H1 (cell line): ENCODE measurements around the gene C5. TPM values are rescaled to one million over a fixed set of nuclear protein-coding genes. Genes with fewer than 3 reads are reported as not detected.

ENCODE experiments used
- CTCF ChIA-PET: fragments of 300-600 bp; sonication (Branson Sonifier 250); formaldehyde crosslinking; loops from one replicate; lab custom pipeline; 2021; ENCODE audit not compliant: partially characterized antibody; lab: Charles Lee
- POLR2A ChIA-PET: fragments of 300-600 bp; sonication (Branson Sonifier 250); formaldehyde crosslinking; loops from one replicate; lab custom pipeline; 2021; ENCODE audit warnings: inconsistent platforms; ENCODE audit not compliant: partially characterized antibody; lab: Charles Lee
- DNase-seq, 2 experiments: peaks; one replicate each; pipeline versions ENCODE4 v3.0.0 to v3.0.0-alpha.2; 2010 to 2022; ENCODE audit warnings: low spot score in 2 of 2, low read depth in 1 of 2, mixed read lengths in 1 of 2
- FAIRE-seq: peaks from 2 replicates; lab custom pipeline; 2011; peaks lifted over from hg19 to GRCh38; lab: Jason Lieb, UNC
- H2AFZ ChIP-seq: 2 replicates; pipeline ENCODE4 v1.8.1; 2012; ENCODE audit warnings: low read length, inconsistent platforms
- H2AK5ac ChIP-seq: 2 replicates; pipeline ENCODE4 v1.6.1; 2013; ENCODE audit warnings: low read depth, low read length
- H2BK120ac ChIP-seq: replicated peaks from 2 replicates; pipeline ENCODE3; 2013; ENCODE audit warnings: low read depth, low read length, inconsistent platforms
- H2BK12ac ChIP-seq: 2 replicates; pipeline ENCODE4 v1.6.1; 2013; ENCODE audit warnings: low read depth, low read length
- H2BK15ac ChIP-seq: 2 replicates; pipeline ENCODE4 v1.6.1; 2013; ENCODE audit warnings: low read length
- H2BK20ac ChIP-seq: 2 replicates; pipeline ENCODE4 v1.6.1; 2013; ENCODE audit warnings: low read length
- H2BK5ac ChIP-seq: 2 replicates; pipeline ENCODE4 v1.6.1; 2013; ENCODE audit warnings: low read depth, low read length
- H3K14ac ChIP-seq: 2 replicates; pipeline ENCODE4 v1.6.1; 2013; ENCODE audit warnings: inconsistent platforms; ENCODE audit not compliant: insufficient read length
- H3K18ac ChIP-seq: 2 replicates; pipeline ENCODE4 v1.6.1; 2013; ENCODE audit warnings: low read length; ENCODE audit errors: extremely low read depth
- H3K23ac ChIP-seq: 2 replicates; pipeline ENCODE4 v1.6.1; 2013; ENCODE audit warnings: inconsistent platforms; ENCODE audit not compliant: insufficient read length
- H3K23me2 ChIP-seq: 2 replicates; pipeline ENCODE4 v1.6.1; 2013; ENCODE audit warnings: low read depth, low read length
- H3K27ac ChIP-seq: 2 replicates; pipeline ENCODE4 v1.6.1; 2011; ENCODE audit warnings: low read depth, low read length, inconsistent platforms
- H3K27me3 ChIP-seq, 4 experiments: replicated peaks in 1 of 4; 1 replicate in 1 of 4; 2 replicates in 3 of 4; pipeline versions ENCODE4 v1.6.1 to v1.8.1; 2011 to 2013; ENCODE audit warnings: low read length in 3 of 4, mild to moderate bottlenecking in 3 of 4, inconsistent platforms in 2 of 4, mixed read lengths in 2 of 4, moderate library complexity in 1 of 4; ENCODE audit not compliant: control insufficient read depth in 3 of 4, insufficient read depth in 3 of 4; ENCODE audit errors: extremely low read depth in 1 of 4
- H3K36me3 ChIP-seq, 4 experiments: 2 replicates each; pipeline versions ENCODE4 v1.6.1 to v1.8.1; 2011 to 2013; ENCODE audit warnings: mild to moderate bottlenecking in 4 of 4, low read length in 3 of 4, moderate library complexity in 2 of 4, control low read depth in 1 of 4, inconsistent platforms in 1 of 4; ENCODE audit not compliant: insufficient read depth in 4 of 4, control insufficient read depth in 2 of 4
- H3K4ac ChIP-seq: replicated peaks from 2 replicates; pipeline ENCODE3; 2013; ENCODE audit warnings: low read length, low read depth, mixed read lengths, inconsistent platforms; ENCODE audit not compliant: insufficient read length
- H3K4me1 ChIP-seq, 4 experiments: replicated peaks in 1 of 4; 1 replicate in 1 of 4; 2 replicates in 3 of 4; pipeline versions ENCODE4 v1.6.1 to v1.8.1; 2011 to 2013; ENCODE audit warnings: low read length in 3 of 4, inconsistent platforms in 2 of 4, mixed read lengths in 1 of 4; ENCODE audit not compliant: insufficient read depth in 4 of 4, control insufficient read depth in 3 of 4
- H3K4me2 ChIP-seq, 2 experiments: 2 replicates each; pipeline versions ENCODE4 v1.6.1 to v1.8.1; 2011 to 2013; ENCODE audit warnings: low read depth in 2 of 2, low read length in 2 of 2, control low read depth in 1 of 2, inconsistent platforms in 1 of 2, mild to moderate bottlenecking in 1 of 2; ENCODE audit not compliant: insufficient read depth in 1 of 2
- H3K4me3 ChIP-seq, 4 experiments: fragments of 200-600, 300-600 bp in 1 of 4; sonication (generic), shearing (Covaris generic), sonication (Bioruptor Twin) in 1 of 4; 2 replicates each; pipeline versions ENCODE4 v1.5.1 to v1.8.1; 2011 to 2016; ENCODE audit warnings: low read length in 4 of 4, low read depth in 3 of 4, control low read depth in 2 of 4, inconsistent platforms in 2 of 4, mild to moderate bottlenecking in 2 of 4, mixed read lengths in 1 of 4, moderate library complexity in 1 of 4; ENCODE audit not compliant: insufficient read depth in 2 of 4; ENCODE audit errors: extremely low read depth in 1 of 4
- H3K56ac ChIP-seq: replicated peaks from 2 replicates; pipeline ENCODE3; 2013; ENCODE audit warnings: low read depth, mild to moderate bottlenecking, mixed read lengths, low read length, inconsistent platforms; ENCODE audit not compliant: insufficient read length
- H3K79me1 ChIP-seq: 2 replicates; pipeline ENCODE4 v1.6.1; 2013; ENCODE audit warnings: low read depth, low read length, control low read depth
- H3K79me2 ChIP-seq, 2 experiments: 2 replicates each; pipeline versions ENCODE4 v1.6.1 to v1.8.1; 2012 to 2013; ENCODE audit warnings: low read length in 2 of 2, mild to moderate bottlenecking in 2 of 2, inconsistent platforms in 1 of 2; ENCODE audit not compliant: insufficient read depth in 2 of 2, control insufficient read depth in 1 of 2
- H3K9ac ChIP-seq, 4 experiments: replicated peaks in 1 of 4; 1 replicate in 1 of 4; 2 replicates in 3 of 4; pipeline versions ENCODE4 v1.6.1 to v1.8.1; 2011 to 2013; ENCODE audit warnings: low read depth in 3 of 4, low read length in 3 of 4, control low read depth in 2 of 4, mild to moderate bottlenecking in 2 of 4, moderate library complexity in 2 of 4, inconsistent platforms in 1 of 4; ENCODE audit errors: extremely low read depth in 1 of 4
- H3K9me3 ChIP-seq, 2 experiments: 2 replicates each; pipeline versions ENCODE4 v1.6.1 to v1.8.1; 2012 to 2013; ENCODE audit warnings: mild to moderate bottlenecking in 2 of 2, moderate library complexity in 2 of 2, control low read depth in 1 of 2, inconsistent platforms in 1 of 2, low read depth in 1 of 2, low read length in 1 of 2, mixed read lengths in 1 of 2; ENCODE audit not compliant: insufficient read depth in 2 of 2
- H4K20me1 ChIP-seq, 2 experiments: replicated peaks in 1 of 2; 2 replicates each; pipeline versions ENCODE3 to v1.8.1; 2011 to 2013; ENCODE audit warnings: inconsistent platforms in 2 of 2, low read length in 2 of 2, mild to moderate bottlenecking in 1 of 2; ENCODE audit not compliant: insufficient read depth in 2 of 2, control insufficient read depth in 1 of 2
- H4K5ac ChIP-seq: 2 replicates; pipeline ENCODE4 v1.6.1; 2013; ENCODE audit warnings: low read length, low read depth, mixed read lengths, inconsistent platforms; ENCODE audit not compliant: insufficient read length
- H4K8ac ChIP-seq: 2 replicates; pipeline ENCODE4 v1.8.0; 2013; ENCODE audit warnings: mild to moderate bottlenecking, moderate library complexity, low read length, inconsistent platforms; ENCODE audit not compliant: insufficient read depth; ENCODE audit errors: extremely low read depth
- H4K91ac ChIP-seq: replicated peaks from 2 replicates; pipeline ENCODE3; 2013; ENCODE audit warnings: low read length, mixed read lengths, inconsistent platforms; ENCODE audit not compliant: insufficient read length
- CBX5 ChIP-seq: fragments of 300-800, 300-1000 bp; sonication (generic); IDR thresholded peaks from 2 replicates; pipeline ENCODE4 v1.7.1; 2016; ENCODE audit warnings: antibody characterized with exemption, low read length, low read depth
- CTBP2 ChIP-seq: IDR thresholded peaks from 2 replicates; pipeline ENCODE4 v1.7.0; 2011; ENCODE audit warnings: borderline replicate concordance, mild to moderate bottlenecking, moderate library complexity, mixed read lengths, low read length; ENCODE audit not compliant: insufficient read depth, insufficient read length
- KDM5A ChIP-seq: fragments of 200-600 bp; IDR thresholded peaks from 2 replicates; pipeline ENCODE4 v1.7.1; 2012; ENCODE audit warnings: mild to moderate bottlenecking, low read length, inconsistent platforms, mixed read lengths
- POLR2AphosphoS5 ChIP-seq: IDR thresholded peaks from 2 replicates; pipeline ENCODE4 v1.6.1; 2011; ENCODE audit warnings: low read depth, low read length
- SP4 ChIP-seq: IDR thresholded peaks from 2 replicates; pipeline ENCODE4 v1.6.1; 2012; ENCODE audit warnings: low read length, inconsistent platforms
- WGBS, 2 experiments: shearing (Covaris generic) in 1 of 2; methylation state at CpG; one replicate each; pipeline versions ENCODE4 v1.1.6 to v1.1.7; 2013 to 2015; ENCODE audit warnings: low lambda C conversion rate in 2 of 2, mixed read lengths in 2 of 2, inconsistent platforms in 1 of 2, low coverage in 1 of 2, missing lambda C conversion rate in 1 of 2; ENCODE audit not compliant: insufficient replicate concordance in 2 of 2, insufficient coverage in 1 of 2, insufficient read length in 1 of 2; ENCODE audit errors: extremely low coverage in 1 of 2, missing lambda C conversion rate in 1 of 2; 5-methylcytosine and 5-hydroxymethylcytosine counted together
- polyA plus RNA-seq, 7 experiments: library from polyadenylated mRNA; depleted of rRNA in 3 of 7; stranded (reverse) in 5 of 7; unstranded in 2 of 7; fragments of >200 nt in 5 of 7; fragments of 200-250 nt in 2 of 7; gene quantifications; 1 replicate in 5 of 7; 2 replicates in 1 of 7; 4 replicates in 1 of 7; pipeline versions ENCODE4 v1.2.1 to v1.2.3, GENCODE V29; 2011 to 2013; ENCODE audit warnings: missing spikeins in 2 of 7, mixed read lengths in 2 of 7
- total RNA-seq: library from RNA; stranded (reverse); fragmentation: NEBNext Ultra II Directional; extraction: Animal tissue kit (Norgen Biotek cat#: 25700); gene quantifications from 2 replicates; pipeline ENCODE4 v1.2.1, GENCODE V29; 2021

The C5 gene
- total and polyA plus RNA-seq, 2 of the 8 experiments (the other 6 are each of a cell fraction or from before 2014, with no cell fraction given) = 0.24 to 0.35 TPM

- H3K9me3 ChIP-seq = no peaks in the 10 kb centered on the region
- DNase-seq = no peak
- no peak overlapping the region for H3K4ac ChIP-seq
- no peak overlapping the region for H2BK120ac ChIP-seq
- H2BK15ac ChIP-seq = no peak overlapping the region
- H3K18ac ChIP-seq = no peak overlapping the region
- no peaks in the 10 kb centered on the region for H3K79me1 ChIP-seq
- no peaks in the 10 kb centered on the region; a peak in 1 of 8 replicates for H3K36me3 ChIP-seq
- H3K79me2 ChIP-seq = no peaks in the 10 kb centered on the region
- H4K8ac ChIP-seq = no peak overlapping the region
- no peak overlapping the region for H3K56ac ChIP-seq
- H2BK12ac ChIP-seq = no peak overlapping the region
- H3K9ac ChIP-seq = no peak overlapping the region
- no peak for TF ChIP-seq CTBP2
- TF ChIP-seq POLR2AphosphoS5 = no peak
- no peak for TF ChIP-seq SP4
- no peak for TF ChIP-seq KDM5A
- no peak for TF ChIP-seq CBX5
- H4K20me1 ChIP-seq = no peaks in the 10 kb centered on the region
- peaks cover 0 to 2% (median 0%) of the 10 kb centered on the region in 4 experiments; a peak in 1 of 7 replicates for H3K27me3 ChIP-seq
- CTCF ChIA-PET = interaction anchor here (1.1 to 3.0 kb wide), 9 partner anchors 10 to 60 kb away, joined by 3 to 16 read pairs (median 5); no protein-coding TSS in a partner anchor
- H2AK5ac ChIP-seq = no peak overlapping the region
- POLR2A ChIA-PET = interaction anchor here (0.8 to 1.0 kb wide), 3 partner anchors 9 to 17 kb away, joined by 3 read pairs; no protein-coding TSS in a partner anchor
- no peak overlapping the region for H3K27ac ChIP-seq
- H2AFZ ChIP-seq = no peak overlapping the region
- no peaks in the 10 kb centered on the region for H3K23me2 ChIP-seq
- no peak overlapping the region for H3K4me2 ChIP-seq
- H2BK5ac ChIP-seq = no peak overlapping the region
- no peak overlapping the region for H4K91ac ChIP-seq
- peaks cover 0 to 20% (median 9%) of the 10 kb centered on the region in 4 experiments; a peak in 6 of 7 replicates for H3K4me1 ChIP-seq
- WGBS, 2 experiments = 77% methylated on average over 7 of the region's 7 CpGs; no CpG with 5 or more reads in 1 of the 2 experiments
- H3K23ac ChIP-seq = no peak overlapping the region
- H2BK20ac ChIP-seq = no peak overlapping the region
- FAIRE-seq = no peak
- no peak overlapping the region for H3K4me3 ChIP-seq
- H3K14ac ChIP-seq = no peak overlapping the region
- no peak overlapping the region for H4K5ac ChIP-seq
Observed at GRCh38 chr9:120922404-120923195, 127.5 kb downstream of the C5 start.
